ENCODE measurements around the gene IRX6. TPM values are rescaled to one million over a fixed set of nuclear protein-coding genes. Genes with fewer than 3 reads are reported as not detected.

IRX6 gene
- total RNA-seq, 1 experiment from 2014 or later, result 0.22 TPM

GRCh38 chr16:55325080-55325447 lies 1.1 kb downstream of the IRX6 start:
- Mint-ChIP-seq H3K4me3 (peak overlapping the region; percentile 77), H3K27ac (no peak overlapping the region), H3K4me1 (peaks cover 31% of the 10 kb centered on the region), H3K36me3 (no peaks in the 10 kb centered on the region), H3K27me3 (ENCODE audit: low read depth) (peaks cover 96% of the 10 kb centered on the region), H3K9me3 (no peaks in the 10 kb centered on the region)
- peak; percentile 4 for ATAC-seq
- no peak for DNase-seq (ENCODE audit: low spot score)
- ChIA-PET CTCF (interaction anchor here (3.9 kb wide), 1 partner anchor 46 kb away, joined by 18 read pairs; no protein-coding TSS in a partner anchor), POLR2A (no interaction called here)
- TF ChIP-seq NR1H2 (CRISPR knock-in tag; IDR thresholded peaks at IDR 0.05) (no peak), SMAD4 (CRISPR knock-in tag; IDR thresholded peaks at IDR 0.05) (no peak), FOXP1 (CRISPR knock-in tag; IDR thresholded peaks at IDR 0.05; ENCODE audit: borderline replicate concordance) (0 out of 2 replicates have a peak, but pooled peaks have one; percentile 1), ZNF121 (CRISPR knock-in tag; IDR thresholded peaks at IDR 0.05) (no peak), RORB (CRISPR knock-in tag; IDR thresholded peaks at IDR 0.05) (no peak)
- TF ChIP-seq, protein P1, sequence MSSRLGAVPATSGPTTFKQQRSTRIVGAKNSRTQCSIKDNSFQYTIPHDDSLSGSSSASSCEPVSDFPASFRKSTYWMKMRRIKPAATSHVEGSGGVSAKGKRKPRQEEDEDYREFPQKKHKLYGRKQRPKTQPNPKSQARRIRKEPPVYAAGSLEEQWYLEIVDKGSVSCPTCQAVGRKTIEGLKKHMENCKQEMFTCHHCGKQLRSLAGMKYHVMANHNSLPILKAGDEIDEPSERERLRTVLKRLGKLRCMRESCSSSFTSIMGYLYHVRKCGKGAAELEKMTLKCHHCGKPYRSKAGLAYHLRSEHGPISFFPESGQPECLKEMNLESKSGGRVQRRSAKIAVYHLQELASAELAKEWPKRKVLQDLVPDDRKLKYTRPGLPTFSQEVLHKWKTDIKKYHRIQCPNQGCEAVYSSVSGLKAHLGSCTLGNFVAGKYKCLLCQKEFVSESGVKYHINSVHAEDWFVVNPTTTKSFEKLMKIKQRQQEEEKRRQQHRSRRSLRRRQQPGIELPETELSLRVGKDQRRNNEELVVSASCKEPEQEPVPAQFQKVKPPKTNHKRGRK (CRISPR knock-in tag; IDR thresholded peaks at IDR 0.05; ENCODE audit: borderline replicate concordance), result peak; percentile 95
- TF ChIP-seq, protein P2, sequence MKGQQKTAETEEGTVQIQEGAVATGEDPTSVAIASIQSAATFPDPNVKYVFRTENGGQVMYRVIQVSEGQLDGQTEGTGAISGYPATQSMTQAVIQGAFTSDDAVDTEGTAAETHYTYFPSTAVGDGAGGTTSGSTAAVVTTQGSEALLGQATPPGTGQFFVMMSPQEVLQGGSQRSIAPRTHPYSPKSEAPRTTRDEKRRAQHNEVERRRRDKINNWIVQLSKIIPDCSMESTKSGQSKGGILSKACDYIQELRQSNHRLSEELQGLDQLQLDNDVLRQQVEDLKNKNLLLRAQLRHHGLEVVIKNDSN (CRISPR knock-in tag; IDR thresholded peaks at IDR 0.05), result no peak

- ChIA-PET POLR2A (no interaction called here), CTCF (interaction anchor here (0.9 to 3.9 kb wide), 2 partner anchors 45 to 395 kb away, joined by 3 to 18 read pairs; partner anchors contain the start of gene IRX5)
- H3K36me3 Mint-ChIP-seq, result no peaks in the 10 kb centered on the region
- no peak overlapping the region for H3K27ac Mint-ChIP-seq
- DNase-seq (ENCODE audit: low spot score) (no peak), ATAC-seq (no peak)
- H3K4me3 Mint-ChIP-seq, result peak overlapping the region; percentile 77
- peaks cover 96% of the 10 kb centered on the region for H3K27me3 Mint-ChIP-seq (ENCODE audit: low read depth)
- H3K4me1 Mint-ChIP-seq, result peaks cover 33% of the 10 kb centered on the region
- no peaks in the 10 kb centered on the region for H3K9me3 Mint-ChIP-seq
- TF ChIP-seq ZNF263 (CRISPR knock-in tag; IDR thresholded peaks at IDR 0.05; ENCODE audit: low read depth) (no peak), GRHL2 (CRISPR knock-in tag; IDR thresholded peaks at IDR 0.05; ENCODE audit: insufficient replicate concordance, severe bottlenecking) (no peak), TEAD1 (CRISPR knock-in tag; IDR thresholded peaks at IDR 0.05) (no peak), AFF4 (CRISPR knock-in tag; IDR thresholded peaks at IDR 0.05; ENCODE audit: borderline replicate concordance) (no peak), ZNF423 (CRISPR knock-in tag; IDR thresholded peaks at IDR 0.05) (no peak), HMGA2 (CRISPR knock-in tag; IDR thresholded peaks at IDR 0.05) (no peak)
- TF ChIP-seq, protein P3, sequence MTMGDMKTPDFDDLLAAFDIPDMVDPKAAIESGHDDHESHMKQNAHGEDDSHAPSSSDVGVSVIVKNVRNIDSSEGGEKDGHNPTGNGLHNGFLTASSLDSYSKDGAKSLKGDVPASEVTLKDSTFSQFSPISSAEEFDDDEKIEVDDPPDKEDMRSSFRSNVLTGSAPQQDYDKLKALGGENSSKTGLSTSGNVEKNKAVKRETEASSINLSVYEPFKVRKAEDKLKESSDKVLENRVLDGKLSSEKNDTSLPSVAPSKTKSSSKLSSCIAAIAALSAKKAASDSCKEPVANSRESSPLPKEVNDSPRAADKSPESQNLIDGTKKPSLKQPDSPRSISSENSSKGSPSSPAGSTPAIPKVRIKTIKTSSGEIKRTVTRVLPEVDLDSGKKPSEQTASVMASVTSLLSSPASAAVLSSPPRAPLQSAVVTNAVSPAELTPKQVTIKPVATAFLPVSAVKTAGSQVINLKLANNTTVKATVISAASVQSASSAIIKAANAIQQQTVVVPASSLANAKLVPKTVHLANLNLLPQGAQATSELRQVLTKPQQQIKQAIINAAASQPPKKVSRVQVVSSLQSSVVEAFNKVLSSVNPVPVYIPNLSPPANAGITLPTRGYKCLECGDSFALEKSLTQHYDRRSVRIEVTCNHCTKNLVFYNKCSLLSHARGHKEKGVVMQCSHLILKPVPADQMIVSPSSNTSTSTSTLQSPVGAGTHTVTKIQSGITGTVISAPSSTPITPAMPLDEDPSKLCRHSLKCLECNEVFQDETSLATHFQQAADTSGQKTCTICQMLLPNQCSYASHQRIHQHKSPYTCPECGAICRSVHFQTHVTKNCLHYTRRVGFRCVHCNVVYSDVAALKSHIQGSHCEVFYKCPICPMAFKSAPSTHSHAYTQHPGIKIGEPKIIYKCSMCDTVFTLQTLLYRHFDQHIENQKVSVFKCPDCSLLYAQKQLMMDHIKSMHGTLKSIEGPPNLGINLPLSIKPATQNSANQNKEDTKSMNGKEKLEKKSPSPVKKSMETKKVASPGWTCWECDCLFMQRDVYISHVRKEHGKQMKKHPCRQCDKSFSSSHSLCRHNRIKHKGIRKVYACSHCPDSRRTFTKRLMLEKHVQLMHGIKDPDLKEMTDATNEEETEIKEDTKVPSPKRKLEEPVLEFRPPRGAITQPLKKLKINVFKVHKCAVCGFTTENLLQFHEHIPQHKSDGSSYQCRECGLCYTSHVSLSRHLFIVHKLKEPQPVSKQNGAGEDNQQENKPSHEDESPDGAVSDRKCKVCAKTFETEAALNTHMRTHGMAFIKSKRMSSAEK (CRISPR knock-in tag; IDR thresholded peaks at IDR 0.05; ENCODE audit: borderline replicate concordance), result no peak
- TF ChIP-seq, protein P1 (CRISPR knock-in tag; IDR thresholded peaks at IDR 0.05; ENCODE audit: borderline replicate concordance), result peak; percentile 92
Observed at GRCh38 chr16:55325458-55326109, 1.6 kb downstream of the IRX6 start.

All from WTC11 (cell line).